Colon (tissue), 2 donors: Measurements from ENCODE around the gene NR1H3.

Experiments
- FAIRE-seq: peaks from 2 replicates; lab custom pipeline; 2012; peaks lifted over from hg19 to GRCh38; lab: Jason Lieb, UNC
- donor health status: control.
- donor health status: control.

The NR1H3 gene

DNA sequence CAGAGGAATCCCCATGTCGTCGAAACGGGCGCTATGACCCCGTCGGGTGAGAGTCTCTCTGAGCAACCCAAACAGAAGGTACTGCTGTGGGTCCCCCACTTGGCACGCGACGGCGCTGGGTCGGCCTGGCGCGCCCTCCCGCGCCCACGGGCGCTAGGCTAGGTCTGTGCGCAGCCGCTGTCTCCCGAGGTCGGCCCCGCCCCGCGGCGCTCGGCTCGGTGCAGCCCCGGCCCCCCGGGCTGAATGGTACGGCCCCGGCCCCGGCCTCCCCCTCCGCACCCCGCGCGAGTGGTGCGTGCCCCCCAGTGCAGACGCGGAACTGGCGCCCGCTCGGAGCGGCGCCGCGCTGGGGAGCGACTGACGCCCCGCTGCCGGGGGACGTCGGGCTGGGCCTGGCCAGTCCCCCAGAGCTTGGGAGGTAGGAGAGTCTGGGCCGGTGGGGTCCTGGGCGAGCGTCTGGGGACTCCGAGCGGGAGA lies 12.1 kb downstream of the NR1H3 start, which contains the start of gene MADD:
Gene MADD, plus strand, starts transcription at position 305 of the 477 bp plus-strand sequence.
- no peak for FAIRE-seq

DNA sequence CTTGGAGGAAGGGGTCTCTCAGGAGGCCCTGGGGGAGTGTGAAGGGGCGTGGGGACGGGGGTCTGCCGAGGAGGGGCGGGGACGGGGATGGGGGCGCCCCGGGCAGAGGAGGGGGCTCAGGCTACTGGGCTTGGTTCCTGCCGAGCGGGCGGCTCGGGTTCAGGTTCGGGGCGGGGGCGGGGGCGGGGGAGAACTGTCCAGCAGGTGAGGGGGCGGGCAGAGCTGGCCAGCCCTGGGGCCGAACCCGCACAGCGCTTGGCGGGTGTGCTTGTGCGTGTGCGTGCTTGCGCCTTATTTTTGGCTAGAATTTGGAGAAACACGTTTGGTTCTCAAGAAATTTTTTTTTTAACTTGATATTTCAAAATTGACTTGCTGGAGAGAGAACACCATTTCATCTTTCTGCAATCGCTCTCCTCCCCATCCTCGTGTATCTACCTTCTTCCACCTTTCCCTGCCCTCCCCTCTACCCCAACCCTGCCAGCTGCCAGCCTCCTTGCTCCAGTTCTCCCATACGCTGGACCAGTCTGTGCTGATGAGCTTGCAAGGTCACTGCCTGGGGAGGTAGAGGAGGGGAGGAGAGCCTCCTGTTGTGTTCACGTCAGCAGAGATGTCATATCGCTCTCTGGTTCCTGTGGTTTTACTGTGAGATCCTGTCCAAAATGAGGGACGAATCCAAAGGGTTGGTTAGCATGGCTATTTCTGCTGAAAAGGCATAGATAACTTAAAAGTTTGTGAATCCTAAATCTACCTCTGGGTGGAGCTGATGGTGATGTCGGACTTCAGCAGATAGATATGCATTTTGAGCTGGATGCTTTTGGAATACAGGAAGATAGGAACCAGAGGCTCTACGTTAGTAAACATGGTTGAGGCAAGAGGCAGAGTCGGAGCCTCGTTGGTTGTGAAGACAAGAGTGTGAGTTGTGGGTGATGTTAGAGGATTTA lies 12.8 kb downstream of the NR1H3 start:
- no peak for FAIRE-seq

DNA sequence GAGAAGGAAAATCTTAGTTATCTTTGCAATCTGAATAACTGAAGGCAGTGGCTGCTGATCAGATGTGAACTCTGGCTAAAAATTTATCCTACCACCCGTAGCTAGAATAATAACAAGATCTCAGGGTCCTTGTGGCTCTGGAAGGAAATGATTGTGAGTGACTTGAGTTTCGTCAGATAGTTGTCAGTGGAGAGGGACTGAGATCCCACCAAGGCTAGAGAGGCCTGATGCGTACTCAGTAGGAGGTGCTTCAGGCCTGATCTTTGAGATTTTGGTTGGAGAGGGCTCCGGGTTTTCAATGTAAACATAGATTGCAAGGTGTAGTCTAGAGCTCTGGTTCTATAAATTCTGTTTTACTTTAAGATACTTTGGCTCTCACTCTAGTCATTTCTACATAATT lies 13.5 kb downstream of the NR1H3 start:
- FAIRE-seq = no peak

DNA sequence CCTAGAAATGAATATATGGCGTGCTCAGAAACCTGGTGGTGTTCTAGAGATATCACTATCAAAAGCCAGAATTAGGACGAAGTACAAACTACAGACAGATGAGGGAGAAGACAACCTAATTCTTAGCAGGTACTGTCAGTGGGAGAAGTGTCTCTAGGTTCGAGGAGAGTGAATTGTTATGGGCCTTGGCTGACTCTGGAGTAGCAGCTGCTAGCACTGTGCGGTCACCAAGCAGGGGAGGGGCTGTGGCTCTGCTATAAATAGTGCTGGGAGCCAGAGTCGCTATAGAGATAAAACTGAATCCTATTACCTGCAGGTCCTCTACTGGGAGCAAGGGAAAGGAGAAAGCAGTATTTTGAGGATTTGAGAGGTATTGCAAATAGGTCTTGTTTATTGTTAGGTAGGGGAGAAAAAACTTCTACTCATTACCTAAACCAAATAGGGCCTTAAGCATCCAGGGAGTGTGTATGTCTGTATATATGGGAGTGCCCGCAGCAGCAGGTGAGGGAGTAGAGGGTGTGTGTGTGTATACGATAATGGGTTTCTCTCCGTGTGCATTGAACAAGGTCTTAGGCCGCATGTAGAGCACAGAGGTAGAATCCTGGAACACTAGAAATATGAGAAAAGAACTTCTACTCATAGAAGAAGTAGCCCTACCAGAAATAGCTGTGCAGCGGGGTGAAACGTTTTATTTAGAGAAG lies 14.3 kb downstream of the NR1H3 start:
- FAIRE-seq = no peak

DNA sequence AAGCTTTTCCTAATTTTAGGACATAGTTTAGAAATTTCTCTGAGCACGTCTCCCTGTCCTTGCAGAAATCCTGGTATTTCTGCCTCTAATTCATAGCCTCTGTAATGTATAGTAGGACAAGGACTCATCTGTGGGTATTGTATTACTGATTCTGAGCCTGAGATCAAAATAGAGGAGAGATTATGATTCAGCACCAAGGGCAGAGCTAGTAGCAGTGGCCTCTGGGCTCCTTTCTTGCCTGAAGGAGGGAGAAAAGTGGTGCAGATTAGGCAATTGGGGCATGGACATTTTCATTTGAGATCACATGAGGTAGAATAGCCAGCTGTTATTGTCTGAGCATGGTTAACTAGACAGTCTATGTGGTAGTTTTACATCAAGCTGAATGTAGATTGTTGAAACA lies 14.9 kb downstream of the NR1H3 start:
- no peak for FAIRE-seq

DNA sequence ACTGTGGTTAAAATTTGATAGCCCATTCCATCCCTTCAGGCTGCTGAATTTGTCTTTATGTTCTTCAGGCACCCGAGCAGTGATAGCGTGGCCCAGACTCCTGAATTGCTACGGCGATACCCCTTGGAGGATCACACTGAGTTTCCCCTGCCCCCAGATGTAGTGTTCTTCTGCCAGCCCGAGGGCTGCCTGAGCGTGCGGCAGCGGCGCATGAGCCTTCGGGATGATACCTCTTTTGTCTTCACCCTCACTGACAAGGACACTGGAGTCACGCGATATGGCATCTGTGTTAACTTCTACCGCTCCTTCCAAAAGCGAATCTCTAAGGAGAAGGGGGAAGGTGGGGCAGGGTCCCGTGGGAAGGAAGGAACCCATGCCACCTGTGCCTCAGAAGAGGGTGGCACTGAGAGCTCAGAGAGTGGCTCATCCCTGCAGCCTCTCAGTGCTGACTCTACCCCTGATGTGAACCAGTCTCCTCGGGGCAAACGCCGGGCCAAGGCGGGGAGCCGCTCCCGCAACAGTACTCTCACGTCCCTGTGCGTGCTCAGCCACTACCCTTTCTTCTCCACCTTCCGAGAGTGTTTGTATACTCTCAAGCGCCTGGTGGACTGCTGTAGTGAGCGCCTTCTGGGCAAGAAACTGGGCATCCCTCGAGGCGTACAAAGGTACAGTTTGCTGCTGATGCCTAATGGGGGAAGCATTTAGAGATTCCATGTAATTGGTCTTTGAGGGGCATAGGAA lies 16.9 kb downstream of the NR1H3 start:
- no peak for FAIRE-seq

DNA sequence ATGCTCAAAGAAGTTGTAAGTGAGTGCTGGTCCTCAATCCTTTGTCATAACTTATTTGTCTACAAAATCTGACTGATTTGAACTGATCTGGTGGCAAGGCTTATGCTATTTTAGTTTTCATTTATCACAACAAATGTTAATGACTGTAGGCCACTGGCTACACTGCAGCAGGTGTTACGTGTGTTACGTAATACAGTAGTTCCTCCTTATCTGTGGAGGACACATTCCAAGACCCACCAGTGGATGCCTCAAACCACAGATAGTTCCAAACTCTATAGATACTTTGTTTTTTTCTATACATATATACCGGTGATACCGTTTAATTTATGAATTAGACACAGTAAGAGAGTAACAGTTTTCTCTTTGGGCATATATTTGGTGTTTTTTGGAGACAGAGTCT lies 19.1 kb downstream of the NR1H3 start:
- no peak for FAIRE-seq

DNA sequence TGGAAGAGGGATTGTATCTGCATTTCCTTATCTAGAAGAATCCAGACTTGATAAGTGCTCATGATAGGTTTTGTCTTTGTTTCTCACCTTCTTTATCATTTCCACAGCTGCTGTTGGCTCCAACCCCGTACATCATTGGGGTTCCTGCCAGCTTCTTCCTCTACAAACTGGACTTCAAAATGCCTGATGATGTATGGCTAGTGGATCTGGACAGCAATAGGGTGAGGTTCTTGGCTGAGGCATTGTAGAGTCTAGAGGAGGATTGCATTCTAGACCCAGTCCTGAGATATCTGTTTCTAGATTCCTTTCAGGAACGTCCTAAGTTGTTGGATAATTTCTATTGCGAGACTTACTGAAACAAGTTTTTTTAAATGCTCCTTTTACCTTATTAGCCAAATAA lies 20.3 kb downstream of the NR1H3 start:
- no peak for FAIRE-seq

DNA sequence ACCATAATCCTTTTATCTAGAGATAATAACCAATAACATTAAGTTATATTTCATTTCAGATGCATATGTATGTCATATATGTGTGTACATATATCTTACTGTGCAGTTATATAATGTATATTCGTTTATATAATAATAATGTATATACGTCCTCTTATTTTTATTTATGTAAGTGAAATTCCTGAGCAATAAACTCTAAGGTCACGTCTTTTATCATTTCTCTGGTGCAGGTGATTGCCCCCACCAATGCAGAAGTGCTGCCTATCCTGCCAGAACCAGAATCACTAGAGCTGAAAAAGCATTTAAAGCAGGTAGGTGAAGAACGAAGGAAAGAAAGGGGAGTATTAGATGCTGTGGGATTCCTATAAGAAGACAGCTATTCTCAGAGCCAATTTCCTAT lies 21.0 kb downstream of the NR1H3 start:
- FAIRE-seq = no peak

DNA sequence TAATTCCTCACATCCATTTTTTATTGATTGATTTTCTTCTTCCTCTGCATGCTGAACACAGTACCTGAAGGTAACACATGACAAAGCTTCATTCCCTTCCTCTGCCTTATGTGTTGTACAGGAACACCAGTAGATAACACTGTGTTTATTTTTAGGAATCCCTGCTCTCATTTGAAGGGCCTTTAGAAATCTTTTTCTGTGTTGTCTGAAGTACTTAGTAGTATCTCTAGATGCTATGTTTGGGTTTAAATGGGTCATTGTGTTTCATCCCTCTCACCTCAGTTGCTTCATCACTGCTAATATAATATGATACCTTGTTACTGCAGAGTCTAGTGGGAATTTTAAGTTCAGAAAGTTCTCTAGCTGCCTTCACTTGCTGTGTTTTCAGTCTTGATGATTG lies 22.3 kb downstream of the NR1H3 start:
- FAIRE-seq = no peak

DNA sequence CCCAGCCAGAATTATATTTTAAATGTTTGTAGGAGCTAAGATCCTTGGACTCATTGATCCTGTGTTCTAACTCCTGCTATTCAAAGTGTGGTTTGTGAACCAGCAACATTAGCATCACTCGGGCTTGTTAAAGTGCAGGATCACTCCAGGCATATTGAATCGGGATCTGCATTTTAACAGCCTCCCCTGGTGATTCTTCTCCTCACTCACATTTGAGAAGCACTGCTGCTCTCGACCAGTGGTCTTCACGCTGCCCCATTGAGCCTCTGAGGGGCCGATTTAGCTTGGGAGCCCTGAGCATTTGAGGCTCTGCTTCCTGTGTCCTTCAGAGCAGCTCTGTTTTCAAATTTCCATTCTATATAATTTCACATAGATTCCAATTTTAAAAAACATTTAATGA lies 23.1 kb downstream of the NR1H3 start:
- no peak for FAIRE-seq

DNA sequence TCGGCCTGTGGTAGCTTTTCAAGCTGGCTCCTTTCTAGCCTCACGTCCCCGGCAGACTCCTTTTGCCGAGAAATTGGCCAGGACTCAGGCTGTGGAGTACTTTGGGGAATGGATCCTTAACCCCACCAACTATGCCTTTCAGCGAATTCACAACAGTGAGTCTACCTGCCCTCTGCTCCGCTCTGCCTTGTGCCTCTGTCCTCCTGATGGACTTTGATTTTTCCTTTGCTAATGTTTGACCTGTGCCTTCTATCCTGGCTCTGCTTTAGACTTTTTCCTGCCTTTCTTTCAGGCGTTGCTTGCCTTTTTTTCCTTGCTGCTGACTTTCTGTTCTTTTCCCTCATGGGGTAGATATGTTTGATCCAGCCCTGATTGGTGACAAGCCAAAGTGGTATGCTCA lies 24.7 kb downstream of the NR1H3 start:
- no peak for FAIRE-seq

DNA sequence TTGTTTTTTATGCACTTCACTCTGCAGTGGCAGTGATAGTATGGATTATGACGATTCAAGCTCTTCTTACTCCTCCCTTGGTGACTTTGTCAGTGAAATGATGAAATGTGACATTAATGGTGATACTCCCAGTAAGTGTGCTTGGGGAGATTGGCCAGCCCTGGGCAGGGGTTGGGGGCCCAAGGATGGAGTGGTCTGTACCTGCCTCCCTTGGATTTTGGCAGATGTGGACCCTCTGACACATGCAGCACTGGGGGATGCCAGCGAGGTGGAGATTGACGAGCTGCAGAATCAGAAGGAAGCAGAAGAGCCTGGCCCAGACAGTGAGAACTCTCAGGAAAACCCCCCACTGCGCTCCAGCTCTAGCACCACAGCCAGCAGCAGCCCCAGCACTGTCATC lies 26.4 kb downstream of the NR1H3 start:
- no peak for FAIRE-seq

DNA sequence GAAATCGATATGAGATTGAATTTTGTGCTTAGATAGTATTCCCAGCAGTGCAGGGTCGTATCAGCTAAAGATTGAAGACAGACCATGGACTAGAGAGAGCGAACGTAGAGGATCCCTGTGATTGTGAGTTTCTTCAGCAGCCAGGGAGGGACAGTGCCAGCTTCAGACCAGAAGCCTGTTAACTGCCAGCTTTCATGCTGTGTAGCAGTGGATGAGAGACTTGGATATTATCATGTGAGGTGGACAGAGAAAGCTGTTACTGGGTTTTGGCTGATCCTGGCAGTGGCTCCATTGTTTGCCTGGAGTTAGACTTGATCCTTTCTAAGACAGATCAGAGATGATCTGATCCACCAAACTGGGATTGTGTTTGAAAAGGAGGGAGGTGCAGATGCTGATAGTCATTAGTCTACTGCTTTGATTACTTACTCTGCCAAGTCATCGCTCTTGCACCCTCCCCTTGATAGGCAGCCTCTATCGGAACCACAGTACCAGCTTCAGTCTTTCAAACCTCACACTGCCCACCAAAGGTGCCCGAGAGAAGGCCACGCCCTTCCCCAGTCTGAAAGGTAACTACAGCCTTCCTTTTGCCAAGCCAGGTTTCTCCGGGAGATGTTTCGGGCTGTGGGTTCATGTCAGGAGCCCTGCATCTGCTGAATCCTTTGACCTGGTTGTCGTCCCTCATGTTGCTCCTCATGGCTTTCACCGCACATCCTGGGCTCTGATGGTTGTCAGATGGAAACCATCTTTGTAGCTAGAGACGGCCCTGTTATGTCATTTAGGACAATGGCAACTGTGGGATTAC lies 28.4 kb downstream of the NR1H3 start:
- no peak for FAIRE-seq

DNA sequence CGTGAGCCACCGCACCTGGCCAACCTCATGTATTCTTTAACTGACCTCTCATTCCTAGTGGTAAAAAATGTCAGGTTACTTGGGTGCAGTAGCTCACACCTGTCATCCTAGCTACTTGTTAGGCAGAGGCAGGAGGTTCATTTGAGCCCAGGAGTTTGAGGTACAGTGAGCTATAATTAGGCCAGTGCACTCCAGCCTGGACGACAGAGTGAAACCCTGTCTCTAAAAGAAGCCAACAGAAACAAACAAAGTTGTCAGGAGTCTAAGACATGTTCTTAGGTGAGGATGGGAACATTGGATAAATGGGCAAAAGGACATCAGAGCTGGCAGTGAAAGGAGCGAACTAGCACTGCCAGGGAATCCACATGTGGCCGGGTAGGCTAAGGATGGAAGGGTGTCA lies 30.3 kb downstream of the NR1H3 start:
- no peak for FAIRE-seq

DNA sequence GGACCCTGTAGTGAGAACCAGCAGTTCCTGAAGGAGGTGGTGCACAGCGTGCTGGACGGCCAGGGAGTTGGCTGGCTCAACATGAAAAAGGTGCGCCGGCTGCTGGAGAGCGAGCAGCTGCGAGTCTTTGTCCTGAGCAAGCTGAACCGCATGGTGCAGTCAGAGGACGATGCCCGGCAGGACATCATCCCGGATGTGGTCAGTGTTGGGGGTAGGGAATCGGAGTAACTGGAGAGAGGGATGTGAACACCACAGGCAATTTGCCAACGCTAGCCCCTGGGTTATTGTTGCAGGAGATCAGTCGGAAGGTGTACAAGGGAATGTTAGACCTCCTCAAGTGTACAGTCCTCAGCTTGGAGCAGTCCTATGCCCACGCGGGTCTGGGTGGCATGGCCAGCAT lies 32.1 kb downstream of the NR1H3 start:
- FAIRE-seq = no peak

DNA sequence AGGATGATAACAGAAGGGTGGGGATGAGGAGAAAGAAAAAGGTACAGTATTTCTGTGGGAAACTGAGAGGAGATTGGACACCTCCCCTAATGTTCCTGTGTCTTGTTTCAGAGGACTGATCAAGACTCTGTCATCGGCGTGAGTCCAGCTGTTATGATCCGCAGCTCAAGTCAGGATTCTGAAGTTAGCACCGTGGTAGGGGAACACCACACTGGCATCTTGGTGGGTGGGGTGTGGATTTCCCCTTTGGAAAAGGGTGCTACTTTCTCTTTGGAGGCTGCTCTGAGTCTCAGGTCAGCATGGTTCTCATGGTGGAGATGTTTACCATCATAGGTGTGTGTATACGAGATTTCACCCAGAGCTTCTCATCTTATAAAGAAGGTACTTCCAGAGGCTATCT lies 37.6 kb downstream of the NR1H3 start:
- no peak for FAIRE-seq

DNA sequence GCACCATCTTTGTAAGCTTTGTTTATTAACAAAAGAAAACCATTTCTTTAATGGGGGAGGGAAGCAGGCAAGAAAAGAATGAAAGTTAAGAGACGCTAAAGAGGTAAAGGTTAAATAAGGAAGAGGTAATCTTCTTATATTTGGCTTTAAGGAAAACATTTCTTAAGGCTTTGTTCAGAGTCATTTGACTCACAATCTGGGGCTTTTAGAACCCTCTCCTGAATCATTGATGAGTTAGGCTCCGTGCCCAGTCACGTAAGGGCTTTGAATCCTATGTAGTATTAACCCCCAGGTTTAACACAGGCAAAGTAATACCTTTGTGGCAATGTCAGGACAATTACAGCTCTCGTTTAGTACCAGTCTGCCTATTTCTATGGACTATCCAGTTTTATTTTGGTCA lies 38.2 kb downstream of the NR1H3 start:
- FAIRE-seq = no peak

DNA sequence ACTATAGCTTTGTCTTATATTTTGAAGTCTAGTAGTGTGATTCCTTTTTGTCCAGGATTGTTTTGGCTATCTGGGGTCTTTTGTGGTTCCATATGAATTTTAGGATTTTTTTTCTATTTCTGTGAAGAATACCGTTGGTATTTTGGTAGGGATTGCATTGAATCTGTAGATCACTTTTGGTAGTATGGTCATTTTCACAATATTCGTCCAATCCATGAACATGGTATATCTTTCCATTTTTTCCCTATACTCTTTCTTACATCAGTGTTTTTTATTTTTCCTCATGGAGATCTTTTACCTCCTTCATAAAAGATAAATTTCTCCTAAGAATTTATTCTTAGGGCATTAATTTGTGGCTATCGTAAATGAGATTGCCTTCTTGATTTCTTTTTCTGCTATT lies 41.3 kb downstream of the NR1H3 start:
- no peak for FAIRE-seq

DNA sequence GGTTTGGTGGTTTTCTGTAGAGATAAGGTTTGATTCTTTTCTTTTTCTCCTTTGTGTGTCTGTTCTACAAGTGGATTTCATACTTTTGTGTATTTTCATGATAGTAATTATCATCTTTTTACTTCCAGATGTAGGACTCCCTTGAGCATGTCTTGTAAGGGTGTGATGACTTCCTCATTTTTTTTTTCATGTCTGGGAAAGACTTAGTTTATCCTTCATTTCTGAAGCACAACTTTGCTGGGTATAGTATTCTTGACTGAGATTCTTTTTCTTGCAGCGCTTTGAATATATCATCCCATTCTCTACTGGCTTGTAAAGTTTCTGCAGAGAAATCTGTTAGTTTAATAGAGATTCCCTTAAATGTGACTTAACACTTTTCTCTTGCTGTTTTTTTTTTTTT lies 45.1 kb downstream of the NR1H3 start:
- no peak for FAIRE-seq

DNA sequence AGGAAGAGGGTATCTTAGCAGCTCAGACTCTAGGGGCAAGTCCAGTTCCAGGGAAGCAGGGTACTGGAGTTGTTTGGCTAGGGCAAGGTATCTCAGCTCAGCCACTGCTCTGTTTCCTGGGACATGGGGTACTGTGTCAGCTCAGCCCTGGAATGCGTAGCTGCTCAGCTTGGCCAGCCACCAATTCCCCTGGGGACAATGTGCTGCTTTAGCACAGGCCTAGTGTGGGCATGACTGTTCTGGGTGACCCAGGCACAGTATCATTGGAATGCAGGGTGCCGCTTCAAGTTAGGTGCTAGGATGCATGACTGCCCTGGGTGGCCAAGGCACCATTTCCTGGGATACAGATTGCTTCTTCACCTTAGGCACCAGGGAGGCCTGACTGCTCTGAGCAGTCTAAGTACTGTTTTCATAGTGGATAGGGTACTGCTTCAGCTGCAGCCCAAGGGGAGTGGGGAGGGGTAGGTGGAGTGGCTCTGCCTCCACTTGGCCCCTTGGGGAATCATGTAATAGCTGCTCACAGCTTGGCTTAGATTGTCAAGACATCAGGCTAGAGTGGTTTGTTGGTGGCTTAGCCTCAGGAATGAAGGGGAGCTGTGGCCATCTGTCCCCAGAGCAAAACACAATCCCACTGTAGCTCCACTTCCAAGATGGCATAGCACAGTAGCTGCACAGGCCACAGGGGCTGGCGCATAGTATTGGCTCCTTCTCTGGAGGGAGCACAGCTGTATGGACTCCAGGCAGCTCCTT lies 48.1 kb downstream of the NR1H3 start:
- FAIRE-seq = no peak
